ENCODE measurements around the gene COL8A1.

Gene COL8A1

GRCh38 chr3:99678023-99678422 is 39.6 kb downstream of the COL8A1 start:
- no peak for DNase-seq (ENCODE audit: low spot score)
- H3K4me3 ChIP-seq (ENCODE audit: low read length in 2 of 2) = no peak overlapping the region
- H3K9ac ChIP-seq (ENCODE audit: low read depth, low read length, poor library complexity) = no peak overlapping the region
- H2AFZ ChIP-seq (ENCODE audit: low read length) = no peak overlapping the region
- H2BK12ac ChIP-seq (ENCODE audit: low read length) = no peak overlapping the region
- H3K4me1 ChIP-seq (ENCODE audit: control insufficient read depth in 2 of 2, insufficient read depth in 1 of 2, low read depth in 1 of 2, low read length in 2 of 2) = no peaks in the 10 kb centered on the region
- H3K4me2 ChIP-seq (ENCODE audit: insufficient read depth, low read length, poor library complexity, severe bottlenecking) = no peak overlapping the region
- H3K36me3 ChIP-seq (replicated peaks in 1 of 2; ENCODE audit: control insufficient read depth in 2 of 2, insufficient read depth in 2 of 2, low read length in 2 of 2) = no peaks in the 10 kb centered on the region
- no peaks in the 10 kb centered on the region for H3K27me3 ChIP-seq (ENCODE audit: control insufficient read depth in 3 of 3, insufficient read depth in 3 of 3, low read depth in 1 of 3, low read length in 3 of 3)
- H2BK5ac ChIP-seq (ENCODE audit: low read length) = no peak overlapping the region
- H2AK5ac ChIP-seq (ENCODE audit: low read depth, low read length) = no peak overlapping the region
- H2BK15ac ChIP-seq (ENCODE audit: low read length) = no peak overlapping the region
- H3K14ac ChIP-seq (ENCODE audit: low read length) = no peak overlapping the region
- H2BK120ac ChIP-seq (ENCODE audit: low read depth, low read length) = no peak overlapping the region
- H3K27ac ChIP-seq (replicated peaks; ENCODE audit: low read length) = no peak overlapping the region
- H4K91ac ChIP-seq (ENCODE audit: low read depth, low read length, poor library complexity) = no peak overlapping the region
- no peak overlapping the region for H3K4ac ChIP-seq (ENCODE audit: low read length)
- H3K79me1 ChIP-seq (ENCODE audit: low read depth, low read length) = no peaks in the 10 kb centered on the region
- H3K23ac ChIP-seq (ENCODE audit: low read depth, low read length, poor library complexity) = no peak overlapping the region
- no CpG with 5 or more reads among the region's 1 CpG for WGBS, 2 donors (ENCODE audit: extremely low coverage in 2 of 2, insufficient read length in 2 of 2, insufficient replicate concordance in 1 of 2)
- H3K9me3 ChIP-seq (replicated peaks in 1 of 2; ENCODE audit: control insufficient read depth in 2 of 2, insufficient read depth in 1 of 2, low read depth in 1 of 2, low read length in 2 of 2) = no peaks in the 10 kb centered on the region
- no peak overlapping the region for H4K8ac ChIP-seq (ENCODE audit: low read depth, low read length)
- H3K18ac ChIP-seq (ENCODE audit: low read length) = no peak overlapping the region

GRCh38 chr3:99678896-99679295 is 40.5 kb downstream of the COL8A1 start:
- WGBS, 2 donors (ENCODE audit: extremely low coverage in 2 of 2, insufficient read length in 2 of 2, insufficient replicate concordance in 1 of 2) = no CpG with 5 or more reads among the region's 2 CpGs
- Histone ChIP-seq H3K79me1 (ENCODE audit: low read depth, low read length) (no peaks in the 10 kb centered on the region), H2BK15ac (ENCODE audit: low read length) (no peak overlapping the region), H3K4me3 (ENCODE audit: low read length in 2 of 2) (no peak overlapping the region), H3K4me1 (ENCODE audit: control insufficient read depth in 2 of 2, insufficient read depth in 1 of 2, low read depth in 1 of 2, low read length in 2 of 2) (no peaks in the 10 kb centered on the region), H4K91ac (ENCODE audit: low read depth, low read length, poor library complexity) (no peak overlapping the region), H2AFZ (ENCODE audit: low read length) (no peak overlapping the region), H2BK120ac (ENCODE audit: low read depth, low read length) (no peak overlapping the region), H3K23ac (ENCODE audit: low read depth, low read length, poor library complexity) (no peak overlapping the region), H3K36me3 (replicated peaks in 1 of 2; ENCODE audit: control insufficient read depth in 2 of 2, insufficient read depth in 2 of 2, low read length in 2 of 2) (no peaks in the 10 kb centered on the region), H3K9ac (ENCODE audit: low read depth, low read length, poor library complexity) (no peak overlapping the region), H2AK5ac (ENCODE audit: low read depth, low read length) (no peak overlapping the region), H3K9me3 (replicated peaks in 1 of 2; ENCODE audit: control insufficient read depth in 2 of 2, insufficient read depth in 1 of 2, low read depth in 1 of 2, low read length in 2 of 2) (no peaks in the 10 kb centered on the region), H3K27me3 (ENCODE audit: control insufficient read depth in 3 of 3, insufficient read depth in 3 of 3, low read depth in 1 of 3, low read length in 3 of 3) (no peaks in the 10 kb centered on the region), H3K4me2 (ENCODE audit: insufficient read depth, low read length, poor library complexity, severe bottlenecking) (no peak overlapping the region), H2BK5ac (ENCODE audit: low read length) (no peak overlapping the region), H4K8ac (ENCODE audit: low read depth, low read length) (no peak overlapping the region), H3K14ac (ENCODE audit: low read length) (no peak overlapping the region), H2BK12ac (ENCODE audit: low read length) (no peak overlapping the region), H3K18ac (ENCODE audit: low read length) (no peak overlapping the region), H3K4ac (ENCODE audit: low read length) (no peak overlapping the region), H3K27ac (replicated peaks; ENCODE audit: low read length) (no peak overlapping the region)
- no peak for DNase-seq (ENCODE audit: low spot score)

- WGBS, 2 donors (ENCODE audit: extremely low coverage in 2 of 2, insufficient read length in 2 of 2, insufficient replicate concordance in 1 of 2) = no CpG with 5 or more reads among the region's 1 CpG
- Histone ChIP-seq H3K27me3 (ENCODE audit: control insufficient read depth in 3 of 3, insufficient read depth in 3 of 3, low read depth in 1 of 3, low read length in 3 of 3) (no peaks in the 10 kb centered on the region), H3K23ac (ENCODE audit: low read depth, low read length, poor library complexity) (no peak overlapping the region), H2BK120ac (ENCODE audit: low read depth, low read length) (no peak overlapping the region), H3K14ac (ENCODE audit: low read length) (no peak overlapping the region), H3K79me1 (ENCODE audit: low read depth, low read length) (no peaks in the 10 kb centered on the region), H2AK5ac (ENCODE audit: low read depth, low read length) (no peak overlapping the region), H3K4me1 (ENCODE audit: control insufficient read depth in 2 of 2, insufficient read depth in 1 of 2, low read depth in 1 of 2, low read length in 2 of 2) (no peaks in the 10 kb centered on the region), H2BK5ac (ENCODE audit: low read length) (no peak overlapping the region), H3K4ac (ENCODE audit: low read length) (no peak overlapping the region), H4K8ac (ENCODE audit: low read depth, low read length) (no peak overlapping the region), H3K27ac (replicated peaks; ENCODE audit: low read length) (no peak overlapping the region), H2BK12ac (ENCODE audit: low read length) (no peak overlapping the region), H4K91ac (ENCODE audit: low read depth, low read length, poor library complexity) (no peak overlapping the region), H3K4me3 (ENCODE audit: low read length in 2 of 2) (no peak overlapping the region), H3K9me3 (replicated peaks in 1 of 2; ENCODE audit: control insufficient read depth in 2 of 2, insufficient read depth in 1 of 2, low read depth in 1 of 2, low read length in 2 of 2) (no peaks in the 10 kb centered on the region), H2AFZ (ENCODE audit: low read length) (no peak overlapping the region), H3K36me3 (replicated peaks in 1 of 2; ENCODE audit: control insufficient read depth in 2 of 2, insufficient read depth in 2 of 2, low read length in 2 of 2) (no peaks in the 10 kb centered on the region), H2BK15ac (ENCODE audit: low read length) (no peak overlapping the region), H3K9ac (ENCODE audit: low read depth, low read length, poor library complexity) (no peak overlapping the region), H3K18ac (ENCODE audit: low read length) (no peak overlapping the region), H3K4me2 (ENCODE audit: insufficient read depth, low read length, poor library complexity, severe bottlenecking) (no peak overlapping the region)
- DNase-seq (ENCODE audit: low spot score) = no peak
These were observed 43.1 kb downstream of the COL8A1 start for GRCh38 chr3:99681512-99681911.

GRCh38 chr3:99681976-99682375 is 43.6 kb downstream of the COL8A1 start:
- no peaks in the 10 kb centered on the region for H3K36me3 ChIP-seq (replicated peaks in 1 of 2; ENCODE audit: control insufficient read depth in 2 of 2, insufficient read depth in 2 of 2, low read length in 2 of 2)
- H3K4me2 ChIP-seq (ENCODE audit: insufficient read depth, low read length, poor library complexity, severe bottlenecking) = no peak overlapping the region
- H2BK15ac ChIP-seq (ENCODE audit: low read length) = no peak overlapping the region
- no peak overlapping the region for H2BK120ac ChIP-seq (ENCODE audit: low read depth, low read length)
- no peak overlapping the region for H3K27ac ChIP-seq (replicated peaks; ENCODE audit: low read length)
- DNase-seq (ENCODE audit: low spot score) = no peak
- H3K18ac ChIP-seq (ENCODE audit: low read length) = no peak overlapping the region
- no peak overlapping the region for H3K9ac ChIP-seq (ENCODE audit: low read depth, low read length, poor library complexity)
- no peak overlapping the region for H3K23ac ChIP-seq (ENCODE audit: low read depth, low read length, poor library complexity)
- no peaks in the 10 kb centered on the region for H3K4me1 ChIP-seq (ENCODE audit: control insufficient read depth in 2 of 2, insufficient read depth in 1 of 2, low read depth in 1 of 2, low read length in 2 of 2)
- H3K27me3 ChIP-seq (ENCODE audit: control insufficient read depth in 3 of 3, insufficient read depth in 3 of 3, low read depth in 1 of 3, low read length in 3 of 3) = no peaks in the 10 kb centered on the region
- H2AK5ac ChIP-seq (ENCODE audit: low read depth, low read length) = no peak overlapping the region
- H2BK12ac ChIP-seq (ENCODE audit: low read length) = no peak overlapping the region
- no peak overlapping the region for H3K4ac ChIP-seq (ENCODE audit: low read length)
- WGBS, 2 donors (ENCODE audit: extremely low coverage in 2 of 2, insufficient read length in 2 of 2, insufficient replicate concordance in 1 of 2) = no CpG with 5 or more reads among the region's 9 CpGs
- no peak overlapping the region for H2AFZ ChIP-seq (ENCODE audit: low read length)
- H2BK5ac ChIP-seq (ENCODE audit: low read length) = no peak overlapping the region
- no peak overlapping the region for H3K4me3 ChIP-seq (ENCODE audit: low read length in 2 of 2)
- H3K9me3 ChIP-seq (replicated peaks in 1 of 2; ENCODE audit: control insufficient read depth in 2 of 2, insufficient read depth in 1 of 2, low read depth in 1 of 2, low read length in 2 of 2) = no peaks in the 10 kb centered on the region
- H3K79me1 ChIP-seq (ENCODE audit: low read depth, low read length) = no peaks in the 10 kb centered on the region
- H4K91ac ChIP-seq (ENCODE audit: low read depth, low read length, poor library complexity) = no peak overlapping the region
- H3K14ac ChIP-seq (ENCODE audit: low read length) = no peak overlapping the region
- no peak overlapping the region for H4K8ac ChIP-seq (ENCODE audit: low read depth, low read length)
